Neural cell (in vitro differentiated cells): ENCODE data around the gene GABRB1. TPM values are rescaled to one million over a fixed set of nuclear protein-coding genes. Genes with fewer than 3 reads are reported as not detected.

Experiments
- H2AFZ ChIP-seq: fragments of 200-600, 300-800 bp; sonication (generic), shearing (Covaris generic); 2 replicates; pipeline ENCODE4 v1.6.0; 2014; ENCODE audit warnings: low read depth, mild to moderate bottlenecking, antibody characterized with exemption, low read length, moderate library complexity
- H3F3A ChIP-seq: fragments of 200-600 bp; shearing (Covaris generic); 2 replicates; pipeline ENCODE4 v1.6.1; 2016; ENCODE audit warnings: mild to moderate bottlenecking, moderate library complexity, mixed read lengths, antibody characterized with exemption, low read length; ENCODE audit not compliant: insufficient read depth, poor library complexity, severe bottlenecking
- H3K27ac ChIP-seq: fragments of 200-600, 300-800 bp; sonication (generic), shearing (Covaris generic); 2 replicates; pipeline ENCODE4 v1.5.1; 2014; ENCODE audit warnings: mild to moderate bottlenecking, low read length, moderate library complexity
- H3K27me3 ChIP-seq: fragments of 300-800, 200-600 bp; sonication (generic), shearing (Covaris generic); 2 replicates; pipeline ENCODE4 v1.6.0; 2014; ENCODE audit warnings: mild to moderate bottlenecking, low read depth, low read length, moderate library complexity; ENCODE audit not compliant: insufficient read depth
- H3K36me3 ChIP-seq: fragments of 300-800, 200-600 bp; sonication (generic), shearing (Covaris generic); 2 replicates; pipeline ENCODE4 v1.5.1; 2014; ENCODE audit warnings: mild to moderate bottlenecking, antibody characterized with exemption, low read length, moderate library complexity; ENCODE audit not compliant: insufficient read depth
- H3K4me2 ChIP-seq: fragments of 300-800, 200-600 bp; sonication (generic), shearing (Covaris generic); 2 replicates; pipeline ENCODE4 v1.6.0; 2014; ENCODE audit warnings: mild to moderate bottlenecking, low read length
- H3K4me3 ChIP-seq: fragments of 300-800, 200-600 bp; sonication (generic), shearing (Covaris generic); 2 replicates; pipeline ENCODE4 v1.5.1; 2014; ENCODE audit warnings: mild to moderate bottlenecking, low read length, moderate library complexity
- H3K79me2 ChIP-seq: fragments of 200-600 bp; shearing (Covaris generic); replicated peaks from 2 replicates; pipeline ENCODE4 v1.6.0; 2014; ENCODE audit warnings: mild to moderate bottlenecking, low read length, moderate library complexity; ENCODE audit not compliant: insufficient read depth
- H3K9ac ChIP-seq: fragments of 300-800, 200-600 bp; sonication (generic), shearing (Covaris generic); 2 replicates; pipeline ENCODE4 v1.6.1; 2016; ENCODE audit warnings: mild to moderate bottlenecking, low read length, mixed read lengths
- H3K9me2 ChIP-seq: fragments of 200-600 bp; shearing (Covaris generic); 2 replicates; pipeline ENCODE4 v1.6.1; 2016; ENCODE audit warnings: mild to moderate bottlenecking, low read length, mixed read lengths; ENCODE audit not compliant: insufficient read depth
- H3K9me3 ChIP-seq: fragments of 200-600, 300-800 bp; sonication (generic), shearing (Covaris generic); 2 replicates; pipeline ENCODE4 v1.6.1; 2016; ENCODE audit warnings: mild to moderate bottlenecking, mixed run types, low read length, moderate library complexity, mixed read lengths
- H4K20me1 ChIP-seq: fragments of 200-600 bp; shearing (Covaris generic); 2 replicates; pipeline ENCODE4 v1.6.1; 2016; ENCODE audit warnings: mild to moderate bottlenecking, mixed run types; ENCODE audit not compliant: insufficient read depth
- CTCF ChIP-seq: fragments of 450-650 bp; IDR thresholded peaks from 2 replicates; pipeline ENCODE4 v1.5.1; 2014; ENCODE audit warnings: antibody characterized with exemption, mild to moderate bottlenecking, moderate library complexity; ENCODE audit not compliant: poor library complexity, severe bottlenecking
- EP300 ChIP-seq: fragments of 450-650 bp; conservative IDR thresholded peaks from 2 replicates; pipeline ENCODE4 v1.6.1; 2014; ENCODE audit warnings: antibody characterized with exemption, mild to moderate bottlenecking, moderate library complexity; ENCODE audit not compliant: poor library complexity, severe bottlenecking
- EZH2 ChIP-seq: fragments of 200-600, 300-800 bp; shearing (Covaris generic), sonication (generic); IDR thresholded peaks from 2 replicates; pipeline ENCODE4 v1.6.1; 2014; ENCODE audit warnings: antibody characterized with exemption, low read length, borderline replicate concordance, mild to moderate bottlenecking; ENCODE audit not compliant: insufficient read depth, poor library complexity, severe bottlenecking
- MXI1 ChIP-seq: fragments of 450-650 bp; conservative IDR thresholded peaks from 2 replicates; pipeline ENCODE4 v1.6.1; 2014; ENCODE audit warnings: antibody characterized with exemption, mild to moderate bottlenecking; ENCODE audit not compliant: poor library complexity, severe bottlenecking
- POLR2AphosphoS5 ChIP-seq: IDR thresholded peaks from 2 replicates; pipeline ENCODE4 v1.6.1; 2012
- RAD21 ChIP-seq: fragments of 450-650 bp; conservative IDR thresholded peaks from 2 replicates; pipeline ENCODE4 v1.6.1; 2014; ENCODE audit warnings: antibody characterized with exemption, mild to moderate bottlenecking, moderate library complexity
- REST ChIP-seq: IDR thresholded peaks from 2 replicates; pipeline ENCODE4 v1.6.1; 2012; ENCODE audit warnings: borderline replicate concordance
- SMC3 ChIP-seq: fragments of 450-650 bp; conservative IDR thresholded peaks from 2 replicates; pipeline ENCODE4 v1.6.1; 2014; ENCODE audit warnings: antibody characterized with exemption, mild to moderate bottlenecking, moderate library complexity; ENCODE audit not compliant: poor library complexity
- TAF1 ChIP-seq: IDR thresholded peaks from 2 replicates; pipeline ENCODE4 v1.6.1; 2012; ENCODE audit warnings: low read depth
- polyA plus RNA-seq: library from polyadenylated mRNA; depleted of rRNA; stranded (reverse); fragments of >200 nt; gene quantifications from 2 replicates; pipeline ENCODE4 v1.2.3, GENCODE V29; 2014

GABRB1 gene
- polyA plus RNA-seq, 1 donor from 2014 or later, result 1.0 TPM

- no peaks in the 10 kb centered on the region for H4K20me1 ChIP-seq
- H3K27ac ChIP-seq, result no peak overlapping the region
- TF ChIP-seq SMC3 (no peak), TAF1 (no peak), EZH2 (no peak), POLR2AphosphoS5 (no peak), EP300 (no peak), REST (no peak), MXI1 (no peak), RAD21 (no peak), CTCF (no peak)
- H3K4me3 ChIP-seq, result no peak overlapping the region
- H3F3A ChIP-seq, result no peaks in the 10 kb centered on the region
- H3K36me3 ChIP-seq, result no peaks in the 10 kb centered on the region
- no peaks in the 10 kb centered on the region for H3K27me3 ChIP-seq
- no peak overlapping the region for H3K9ac ChIP-seq
- H3K9me3 ChIP-seq, result no peaks in the 10 kb centered on the region
- H3K79me2 ChIP-seq, result no peaks in the 10 kb centered on the region
- no peak overlapping the region for H3K4me2 ChIP-seq
- no peaks in the 10 kb centered on the region for H3K9me2 ChIP-seq
- H2AFZ ChIP-seq, result no peak overlapping the region
Measured at GRCh38 chr4:47368211-47368610, 336.8 kb downstream of the GABRB1 start.

- Histone ChIP-seq H4K20me1 (no peaks in the 10 kb centered on the region), H3F3A (no peaks in the 10 kb centered on the region), H3K4me3 (no peak overlapping the region), H3K27me3 (no peaks in the 10 kb centered on the region), H3K27ac (no peak overlapping the region), H3K9ac (no peak overlapping the region), H3K79me2 (no peaks in the 10 kb centered on the region), H3K9me2 (no peaks in the 10 kb centered on the region), H3K9me3 (no peaks in the 10 kb centered on the region), H3K4me2 (no peak overlapping the region), H3K36me3 (no peaks in the 10 kb centered on the region), H2AFZ (no peak overlapping the region)
- TF ChIP-seq TAF1 (no peak), MXI1 (no peak), POLR2AphosphoS5 (no peak), CTCF (no peak), REST (no peak), RAD21 (no peak), EZH2 (no peak), SMC3 (no peak), EP300 (no peak)
Measured at GRCh38 chr4:47372561-47372960, 341.2 kb downstream of the GABRB1 start.
